ENCODE results near the gene DPYD.

Gene DPYD

DNA sequence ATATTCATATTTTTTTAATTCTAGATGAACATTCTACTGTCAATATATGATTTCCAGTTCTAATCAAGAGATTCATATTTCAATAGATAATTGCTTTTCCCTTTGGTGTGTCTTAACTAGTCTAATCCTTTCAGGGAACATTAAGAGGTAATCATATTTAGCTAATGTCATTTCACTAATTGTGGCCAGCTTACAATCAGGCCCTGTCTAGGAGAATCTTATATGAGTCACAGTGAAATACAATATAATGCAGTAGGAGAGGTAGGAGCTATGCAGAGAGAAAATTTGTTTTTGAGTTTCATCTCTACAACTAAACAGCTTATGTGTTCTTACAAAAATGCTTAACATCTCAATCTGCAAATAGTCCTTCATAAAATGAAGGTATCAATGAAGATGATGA lies 85.9 kb downstream of the DPYD start:
- DNase-seq = no peak

DNA sequence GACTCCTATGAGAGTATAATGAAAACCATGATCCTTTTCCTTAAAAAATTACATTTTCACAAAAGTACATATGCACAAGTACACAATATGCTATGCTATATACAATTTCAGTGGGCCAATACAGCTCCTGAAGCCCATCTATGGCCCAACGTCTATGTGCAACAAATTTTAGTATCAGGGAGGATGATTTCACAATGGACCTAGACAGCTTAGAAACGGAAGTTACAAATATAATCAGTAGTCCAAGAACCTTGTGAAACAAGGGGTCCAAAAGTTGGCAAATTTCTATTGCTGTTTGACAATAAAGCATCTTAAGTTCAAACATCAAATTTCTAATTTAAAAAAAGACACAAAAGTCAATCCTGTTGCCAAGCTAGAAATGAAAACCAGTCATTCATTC lies 87.0 kb downstream of the DPYD start:
- no peak for DNase-seq

DNA sequence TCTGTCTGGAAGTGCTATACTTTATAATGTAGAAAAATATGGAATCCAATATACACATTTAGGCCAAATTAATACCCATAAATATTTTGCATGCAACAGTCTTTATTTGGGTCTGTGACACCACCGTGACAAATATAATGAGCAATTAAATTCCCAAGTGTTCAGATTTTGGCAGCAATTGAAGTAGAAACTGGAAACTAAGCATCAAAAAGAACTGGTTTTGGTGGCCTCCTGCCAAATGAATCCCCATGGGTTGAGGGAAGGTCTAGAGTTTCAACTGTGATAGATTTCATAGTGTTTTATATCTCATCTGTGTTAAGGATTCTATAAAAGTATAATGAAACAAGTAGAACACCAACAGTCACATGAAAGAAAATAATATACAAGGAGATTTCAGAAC lies 88.4 kb downstream of the DPYD start:
- DNase-seq = no peak

DNA sequence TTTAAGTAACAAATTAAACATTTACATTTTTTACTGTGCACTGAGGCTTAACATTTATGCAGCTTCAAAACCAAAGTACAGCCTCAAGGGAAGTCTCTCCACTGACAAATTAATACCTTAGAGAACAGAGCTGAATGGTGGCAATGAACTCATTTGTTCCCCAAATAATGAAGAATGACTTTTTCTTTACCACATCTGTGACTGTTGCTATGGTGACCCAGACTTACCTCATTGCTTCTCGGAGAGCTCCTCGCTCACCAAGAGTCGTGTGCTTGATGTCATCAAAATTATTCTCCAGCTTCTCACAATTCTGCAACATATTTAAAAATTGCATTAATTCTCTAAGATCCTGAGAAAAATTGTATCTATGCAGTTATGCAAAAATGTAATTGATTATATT lies 92.9 kb downstream of the DPYD start:
- DNase-seq = no peak

DNA sequence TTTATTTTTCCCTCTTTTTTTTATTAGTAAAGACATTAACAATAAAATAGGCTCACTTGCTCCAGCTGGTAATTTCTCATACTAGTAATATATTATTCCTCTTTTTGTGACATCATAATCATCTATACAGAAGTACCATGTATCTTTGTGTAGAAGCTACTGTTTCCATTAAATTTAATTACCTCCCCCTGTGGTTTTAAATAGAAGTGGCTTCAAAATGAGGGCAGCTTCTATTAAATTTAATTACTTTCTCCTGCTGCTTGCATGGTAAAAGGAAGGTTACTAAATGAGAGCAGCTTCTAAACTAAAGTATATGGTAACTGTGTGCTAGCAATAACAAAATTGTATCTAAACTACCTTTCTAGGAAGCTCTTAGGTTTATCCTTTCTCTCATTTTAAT lies 94.0 kb downstream of the DPYD start:
- DNase-seq = no peak

DNA sequence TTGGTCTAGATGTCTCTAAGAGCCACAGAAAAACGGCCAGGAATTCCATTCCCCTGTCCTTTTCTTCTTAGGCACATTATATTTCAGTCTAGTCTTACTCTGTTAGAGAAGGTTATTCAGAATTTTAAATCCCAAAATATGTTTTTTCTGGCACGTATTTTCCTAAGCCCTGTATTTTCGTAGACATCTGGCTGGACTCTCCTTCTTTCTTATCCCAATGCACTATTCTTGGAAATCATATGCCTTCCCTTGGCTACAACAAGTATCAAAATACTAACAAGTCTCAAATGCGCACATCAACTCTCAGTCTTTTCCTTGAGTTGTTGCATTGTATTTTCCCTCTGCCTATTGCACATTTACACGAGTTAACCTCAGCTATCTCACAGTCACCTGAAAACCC lies 96.2 kb downstream of the DPYD start:
- DNase-seq = no peak

DNA sequence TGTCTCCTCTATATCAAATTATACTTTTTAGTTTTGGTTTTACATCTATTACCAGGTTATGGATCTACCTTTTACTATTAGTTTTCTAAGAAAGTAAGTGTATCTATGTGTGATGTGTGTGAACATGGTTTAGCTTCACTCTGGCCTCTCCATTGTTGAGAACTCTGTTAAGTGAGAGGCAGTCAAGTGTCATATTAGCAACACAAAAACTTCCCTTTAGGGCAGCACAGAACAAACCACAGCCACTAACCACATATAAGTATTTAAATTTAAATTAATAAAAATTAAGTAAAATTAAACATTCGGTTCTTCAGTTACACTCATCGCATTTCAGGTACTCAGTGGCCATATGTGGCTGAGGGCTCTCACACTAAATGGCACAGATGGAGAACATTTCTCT lies 96.6 kb downstream of the DPYD start:
- no peak for DNase-seq

DNA sequence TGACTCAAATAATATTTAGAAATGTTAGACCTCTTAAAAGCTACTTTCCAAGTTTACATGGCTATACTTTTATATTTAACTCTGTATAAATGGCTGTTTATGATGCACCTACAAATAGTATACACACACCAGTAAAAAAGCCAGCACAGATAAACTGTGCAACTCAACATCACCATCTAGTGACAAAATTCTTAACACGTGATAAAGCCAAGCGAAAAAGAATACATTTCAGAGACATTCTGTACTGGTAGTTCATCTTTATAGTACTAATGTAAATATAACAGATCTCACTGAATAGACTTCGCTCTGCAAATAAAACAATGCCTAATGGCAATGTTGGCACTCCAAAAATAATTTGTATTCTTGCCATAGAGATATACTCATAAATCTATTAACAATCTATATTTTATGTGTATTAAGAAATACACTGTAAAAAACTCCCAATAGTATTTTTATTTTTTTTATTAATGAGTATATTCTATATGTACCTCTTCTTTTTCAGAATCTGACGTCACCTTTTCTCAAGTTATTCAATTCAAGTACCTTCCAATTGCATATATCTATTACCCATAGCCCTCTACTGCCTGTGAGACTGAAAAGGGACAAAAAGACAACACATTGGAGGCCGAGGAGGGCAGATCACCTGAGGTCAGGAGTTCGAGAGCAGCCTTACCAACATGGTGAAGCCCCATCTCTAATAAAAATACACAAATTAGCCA lies 100.2 kb downstream of the DPYD start:
- no peak for DNase-seq

DNA sequence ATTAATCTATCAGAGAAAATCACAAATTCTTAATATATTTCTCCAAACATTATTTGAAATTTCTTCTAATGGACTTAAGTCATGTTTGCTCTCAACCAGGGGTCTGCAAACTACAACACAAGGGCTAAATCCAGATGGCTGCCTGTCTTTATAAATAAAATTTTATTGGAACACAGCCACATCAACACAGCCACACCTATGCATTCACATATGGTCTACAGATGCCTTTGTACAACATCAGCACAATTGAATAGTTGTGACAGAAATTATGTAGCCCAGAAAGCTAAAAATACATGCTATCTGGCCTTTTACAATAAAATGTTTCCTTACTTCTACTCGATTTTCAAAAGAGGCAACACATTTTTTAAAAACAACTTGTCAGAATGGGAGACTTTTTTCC lies 103.9 kb downstream of the DPYD start:
- no peak for DNase-seq

DNA sequence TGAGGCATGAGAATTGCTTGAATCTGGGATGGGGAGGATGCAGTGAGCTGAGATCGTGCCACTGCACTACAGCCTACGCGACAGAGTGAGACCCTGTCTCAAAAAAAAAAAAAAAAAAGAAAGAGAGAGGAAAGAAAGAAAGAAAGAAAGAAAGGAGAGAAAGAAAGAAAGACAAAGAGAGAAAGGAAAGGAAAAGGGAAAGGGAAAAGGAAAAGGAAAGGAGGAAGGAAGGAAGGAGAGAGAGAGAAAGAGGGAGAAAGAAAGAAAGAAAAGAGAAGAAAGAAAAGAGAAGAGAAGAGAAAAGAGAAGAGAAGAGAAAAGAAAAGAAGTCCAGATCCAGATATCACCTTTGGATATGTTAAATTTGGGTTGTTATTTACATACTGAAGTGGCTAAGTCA lies 106.0 kb downstream of the DPYD start:
- no peak for DNase-seq

DNA sequence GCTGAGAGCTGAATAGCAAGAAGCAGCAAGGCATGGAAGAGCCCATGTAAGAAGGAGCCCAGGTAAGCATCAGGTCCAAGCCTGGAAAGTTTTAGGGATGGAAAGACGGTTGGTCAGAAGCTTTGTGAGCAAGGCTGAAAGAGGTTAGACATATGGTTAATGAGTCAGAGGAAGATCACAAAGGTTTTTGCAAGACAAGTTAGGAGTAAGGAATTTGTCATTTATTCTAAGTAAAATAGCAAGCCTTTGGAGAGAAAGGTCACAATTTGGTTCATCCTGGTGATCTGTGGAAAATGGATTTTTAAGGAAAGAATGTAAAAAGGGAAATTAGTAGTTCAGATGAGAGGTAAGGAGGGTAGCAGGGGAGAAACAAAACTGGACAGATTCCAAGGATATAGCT lies 106.7 kb downstream of the DPYD start:
- DNase-seq = no peak

DNA sequence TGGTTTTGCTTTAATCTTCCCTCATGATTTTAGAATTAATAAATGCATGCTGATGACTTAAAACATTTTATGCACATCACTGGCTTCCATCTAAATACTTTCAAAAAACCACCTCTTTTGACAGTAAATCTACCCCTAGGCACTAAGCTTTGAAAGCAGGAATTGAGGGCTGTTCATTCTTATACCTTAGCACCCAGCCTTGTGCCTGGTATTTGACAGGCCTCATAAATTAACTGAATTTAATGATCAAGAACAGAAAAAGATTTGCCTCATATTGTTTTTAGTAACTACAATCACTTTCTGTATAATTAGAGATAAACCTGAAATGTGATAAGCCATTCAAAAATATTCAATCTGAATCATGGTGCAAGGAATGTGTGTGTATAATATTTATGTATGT lies 108.8 kb downstream of the DPYD start:
- DNase-seq = no peak

DNA sequence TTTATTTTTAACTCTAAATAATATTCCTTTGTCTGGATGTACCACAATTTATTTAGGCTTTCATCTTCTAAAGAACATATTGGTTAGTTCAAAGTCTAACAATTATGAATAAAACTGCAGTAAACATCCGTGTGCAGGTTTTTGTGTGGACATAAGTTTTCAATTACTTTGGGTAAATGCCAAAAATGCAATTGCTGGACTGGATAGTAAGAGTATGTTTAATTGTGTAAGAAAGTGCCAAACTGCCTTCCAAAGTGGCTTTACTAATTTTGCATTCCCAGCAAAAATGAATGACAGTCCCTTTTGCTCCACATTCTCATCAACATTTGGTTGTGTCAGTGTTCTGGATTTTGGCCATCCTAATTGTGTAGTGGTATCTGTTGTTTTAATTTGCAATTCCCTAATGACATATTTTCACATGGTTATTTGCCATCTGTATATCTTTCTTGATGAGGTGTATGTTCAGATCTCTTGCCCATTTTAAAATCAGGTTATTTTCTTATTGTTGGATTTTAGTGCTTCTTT lies 113.8 kb downstream of the DPYD start:
- DNase-seq = no peak

DNA sequence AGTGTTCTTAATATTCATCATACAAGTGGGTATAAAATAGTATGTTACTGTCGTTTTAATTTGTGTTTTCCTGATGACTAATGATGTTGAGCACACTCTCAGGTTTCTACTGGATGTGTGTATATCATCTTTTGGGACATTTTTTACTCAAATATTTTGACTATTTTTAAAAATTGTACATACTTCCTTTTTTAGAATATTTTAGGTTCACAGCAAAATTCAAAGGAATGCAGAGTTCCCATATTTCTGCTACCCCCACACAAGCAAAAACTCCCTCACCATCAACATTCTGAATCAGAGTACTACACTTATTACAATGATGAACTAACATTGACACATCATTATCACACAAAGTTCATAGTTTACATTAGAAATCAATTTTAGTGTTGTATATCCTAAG lies 114.5 kb downstream of the DPYD start:
- DNase-seq = no peak

DNA sequence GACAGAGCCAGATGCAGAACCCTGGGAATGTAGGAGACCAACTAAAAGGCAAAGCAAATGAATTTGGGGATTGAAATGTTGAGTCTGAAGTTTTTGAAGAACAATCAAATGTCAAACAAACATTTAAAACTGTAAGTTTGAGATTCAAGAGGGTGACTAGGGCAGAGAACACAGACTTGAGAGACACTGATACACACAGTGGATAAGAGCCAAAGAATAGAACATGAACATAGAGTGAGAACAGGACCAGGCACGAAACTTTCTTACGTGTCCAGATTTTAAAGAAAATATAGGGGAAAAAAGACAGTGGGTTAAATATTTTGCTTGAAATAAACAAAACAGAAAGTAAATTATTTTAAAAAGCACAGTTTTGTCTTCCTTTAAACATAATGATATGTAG lies 115.7 kb downstream of the DPYD start:
- DNase-seq = no peak

DNA sequence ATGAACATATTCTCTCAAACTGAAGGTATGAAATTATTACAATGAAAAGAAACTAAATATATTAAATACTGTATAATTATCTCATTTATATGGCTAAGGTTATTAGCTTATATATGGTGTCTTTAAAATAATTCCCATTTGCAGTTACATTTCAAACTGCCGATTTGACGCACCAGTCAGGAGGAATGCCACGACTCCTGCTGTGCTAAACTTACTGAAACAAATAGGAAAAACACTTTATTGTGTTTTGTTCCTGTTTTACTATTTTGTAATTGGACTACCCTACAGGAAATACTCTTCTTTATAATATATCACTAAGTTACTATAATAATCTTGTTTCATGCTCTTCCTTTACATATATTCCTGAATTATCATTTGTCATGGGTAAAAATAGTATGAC lies 117.8 kb downstream of the DPYD start:
- no peak for DNase-seq

DNA sequence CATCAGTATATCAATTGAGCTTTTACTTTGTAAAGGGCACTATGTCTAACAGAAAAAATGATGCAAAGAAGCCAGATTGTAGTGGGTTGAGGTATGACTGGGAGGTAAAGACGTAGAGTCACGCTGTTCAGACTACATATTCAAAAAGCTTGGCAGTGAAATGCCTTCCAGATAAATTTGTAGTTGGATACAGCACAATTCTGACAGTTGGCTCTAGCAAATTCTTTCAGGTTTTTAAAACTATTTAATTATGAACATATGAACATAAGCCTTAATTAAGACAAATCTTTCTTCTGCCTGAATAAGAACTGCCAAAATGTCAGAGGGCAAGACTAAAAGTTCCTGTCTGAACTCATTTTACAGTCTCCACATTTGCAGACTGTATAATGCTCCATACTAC lies 118.8 kb downstream of the DPYD start:
- DNase-seq = no peak

DNA sequence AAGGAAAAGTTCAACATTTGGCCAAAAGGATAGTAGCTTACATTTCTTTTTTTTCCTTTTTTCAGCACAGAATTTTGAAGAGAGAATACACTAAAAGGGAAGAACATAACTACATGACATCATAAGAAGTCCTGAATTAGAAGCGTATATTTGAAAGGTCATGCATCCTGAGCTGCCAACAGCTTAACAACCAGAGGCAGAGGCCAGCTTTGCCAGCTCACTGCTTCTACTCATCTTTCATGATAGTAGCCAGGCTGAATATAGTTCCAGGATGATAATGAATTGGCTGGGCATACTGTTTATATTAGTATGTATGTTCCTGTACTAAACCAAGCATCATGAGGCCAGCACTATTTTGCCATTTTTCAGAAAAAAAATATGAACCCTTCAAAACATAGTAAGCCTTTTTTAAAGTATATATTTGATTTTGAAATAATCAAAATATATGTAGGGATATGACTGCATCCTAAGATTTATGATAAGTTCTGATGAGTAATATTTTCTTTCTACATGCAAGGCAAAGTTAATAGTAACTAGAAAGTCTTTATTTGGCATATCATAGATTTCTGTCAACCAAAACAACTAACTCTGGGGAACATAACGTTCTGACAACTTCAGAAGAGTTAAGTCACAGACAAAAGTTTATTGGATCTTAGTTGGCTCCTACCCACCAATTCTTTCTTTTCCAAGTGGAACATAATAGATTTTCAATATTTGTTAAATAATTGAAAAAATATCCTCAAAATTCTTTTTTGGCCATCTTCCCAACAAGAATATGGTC lies 123.2 kb downstream of the DPYD start:
- DNase-seq = no peak

DNA sequence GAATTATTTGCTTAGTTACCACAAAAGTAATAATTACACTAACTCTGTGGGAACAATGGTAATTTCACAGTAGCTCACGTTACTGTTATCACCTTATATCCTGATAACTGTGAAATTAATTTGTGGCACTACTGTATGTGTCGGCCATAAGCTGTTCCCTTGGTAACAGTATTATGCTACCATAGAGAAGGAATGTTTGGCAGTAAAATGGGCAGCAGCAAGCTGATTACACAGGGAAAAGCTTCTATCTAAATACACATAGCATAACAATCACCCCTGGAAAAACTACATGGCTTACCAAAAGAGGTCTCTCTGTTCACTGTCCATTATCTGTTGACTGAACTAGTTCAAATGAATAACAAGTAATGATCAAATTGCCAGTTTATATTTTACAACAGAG lies 124.1 kb downstream of the DPYD start:
- no peak for DNase-seq

DNA sequence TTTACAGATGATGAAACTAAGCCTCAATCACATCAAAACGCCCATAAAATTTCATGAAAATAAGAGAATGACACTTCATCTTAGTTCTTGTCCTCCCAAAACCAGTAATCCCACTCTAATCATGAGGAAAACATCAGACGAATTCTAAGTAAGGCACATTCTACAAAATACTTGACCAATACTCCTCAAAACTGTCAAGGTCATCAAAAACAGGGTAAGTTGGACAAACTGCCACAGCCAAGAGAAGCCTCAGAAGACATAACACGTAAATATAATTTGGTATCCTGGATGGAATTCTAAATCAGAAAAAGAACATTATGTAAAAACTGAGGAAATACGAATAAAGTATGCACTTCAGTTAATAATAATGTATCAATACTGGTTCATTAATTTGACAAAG lies 128.2 kb downstream of the DPYD start:
- no peak for DNase-seq

DNA sequence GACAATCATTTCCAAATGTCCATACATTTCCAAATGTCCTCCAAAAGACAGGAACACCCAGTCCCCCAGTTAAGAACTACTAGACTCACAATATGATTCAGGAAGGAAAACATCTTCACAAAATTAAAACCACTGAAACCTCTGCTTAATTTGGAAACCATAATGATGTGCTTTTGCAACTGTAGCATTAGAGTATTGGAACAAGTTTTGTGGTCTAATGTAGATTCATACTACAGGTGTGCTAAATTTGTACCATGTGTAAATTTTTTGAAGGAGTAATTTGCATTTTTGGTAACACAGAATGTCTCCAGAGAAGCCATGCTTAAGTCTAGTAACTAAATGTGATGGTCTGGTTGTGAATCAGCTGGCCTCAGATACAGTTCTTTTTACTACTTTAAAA lies 129.6 kb downstream of the DPYD start:
- no peak for DNase-seq

DNA sequence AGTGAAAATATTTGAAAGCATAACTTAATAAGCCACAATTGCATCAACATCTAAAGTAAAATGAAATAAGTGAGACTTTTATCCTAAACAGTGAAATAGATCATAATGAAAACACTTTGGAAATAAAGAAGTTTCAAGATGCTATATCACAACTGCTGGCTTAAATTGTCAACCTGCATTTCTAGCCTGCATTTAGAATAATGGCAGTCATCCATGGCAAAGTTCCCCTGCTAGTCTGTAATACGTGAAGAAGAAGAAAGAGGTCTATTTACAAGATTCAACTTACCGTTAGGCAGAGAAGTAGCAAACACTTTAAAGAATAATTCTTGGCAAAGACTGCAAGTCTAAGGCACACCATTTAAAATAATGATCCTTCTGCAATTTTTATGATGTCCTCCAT lies 133.6 kb downstream of the DPYD start:
- DNase-seq = no peak

DNA sequence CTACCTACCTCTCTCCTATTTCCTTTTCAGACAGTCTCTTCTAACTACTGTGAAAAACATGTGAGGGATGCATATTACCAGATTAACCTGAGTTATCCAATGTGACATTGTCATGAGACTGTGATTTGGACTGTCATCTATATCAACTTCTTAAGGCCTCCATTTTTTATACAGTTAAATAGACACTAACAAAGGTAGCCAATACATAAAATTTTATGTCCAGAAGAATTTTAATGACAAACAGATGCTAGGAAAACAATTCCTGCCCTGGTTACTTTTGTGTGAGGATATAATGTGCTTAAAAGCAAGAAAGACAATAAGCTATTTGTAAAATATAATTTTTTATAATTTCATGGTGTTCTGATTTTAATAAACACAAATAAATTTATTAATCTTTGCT lies 136.2 kb downstream of the DPYD start:
- DNase-seq = no peak

DNA sequence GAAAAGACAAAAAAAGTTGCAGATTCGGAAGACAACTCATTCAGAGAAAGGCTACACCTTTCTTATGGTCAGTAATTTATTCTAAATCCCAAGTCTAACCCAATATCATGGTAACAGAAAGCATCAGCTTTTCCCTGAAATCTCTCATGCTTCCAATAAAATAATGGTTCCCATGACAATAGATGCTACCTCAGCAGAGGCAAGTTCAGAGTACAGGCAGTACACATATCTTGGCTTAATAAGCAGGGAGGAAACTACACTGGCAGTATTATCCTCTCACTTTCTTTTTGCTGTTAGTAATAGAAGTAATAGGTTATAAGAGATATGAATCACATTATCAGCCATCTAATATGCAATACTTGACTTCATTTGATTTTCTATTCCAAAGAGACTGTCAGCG lies 137.1 kb downstream of the DPYD start:
- DNase-seq = no peak

Data from activated CD8-positive, alpha-beta memory T cell treated with anti-CD3 and anti-CD28 coated beads, Interleukin-2, amount 50 U/mL, for 4 hours (primary cell).